Fibroblast of the aortic adventitia (primary cell): ENCODE data around the gene EVX2. TPM values are rescaled to one million over a fixed set of nuclear protein-coding genes. Genes with fewer than 3 reads are reported as not detected.

Experiments
- DNase-seq: peaks from one replicate; pipeline ENCODE4 v3.0.0-alpha.2; 2010; ENCODE audit warnings: low read depth
- H3K4me3 ChIP-seq: 2 replicates; pipeline ENCODE4 v1.5.1; 2011; ENCODE audit warnings: low read depth, mild to moderate bottlenecking, control low read depth, low read length, moderate library complexity
- total RNA-seq: library from RNA; depleted of rRNA; stranded (reverse); fragments of >200 nt; gene quantifications from 2 replicates; pipeline ENCODE4 v1.2.3, GENCODE V29; 2012; ENCODE audit warnings: low replicate concordance
- TF ChIP-seq, protein P1 (sequence below): IDR thresholded peaks from 2 replicates; pipeline ENCODE4 v1.5.1; 2011; ENCODE audit warnings: mild to moderate bottlenecking, low read length, control low read depth, inconsistent platforms; ENCODE audit not compliant: insufficient read depth

Gene EVX2
- total RNA-seq, 1 donor = not detected

DNA sequence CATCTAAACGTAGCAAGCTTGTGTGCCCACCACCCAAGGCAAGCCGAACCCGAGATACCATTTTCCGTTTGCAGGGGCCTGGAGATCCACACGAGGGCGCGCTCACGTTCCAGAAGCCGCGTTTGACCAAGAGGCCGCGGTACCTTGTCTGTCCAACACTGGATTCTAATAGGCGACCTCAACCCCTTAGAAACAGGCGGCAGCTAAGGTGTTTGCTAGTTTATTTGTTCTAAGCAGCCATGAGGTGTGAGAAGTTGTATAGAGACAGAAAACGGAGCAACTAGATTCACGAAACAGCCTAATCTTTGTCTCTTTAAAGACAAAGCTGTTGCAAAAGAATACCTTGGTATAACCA lies 27.5 kb upstream of the EVX2 start:
- TF ChIP-seq, protein P1, sequence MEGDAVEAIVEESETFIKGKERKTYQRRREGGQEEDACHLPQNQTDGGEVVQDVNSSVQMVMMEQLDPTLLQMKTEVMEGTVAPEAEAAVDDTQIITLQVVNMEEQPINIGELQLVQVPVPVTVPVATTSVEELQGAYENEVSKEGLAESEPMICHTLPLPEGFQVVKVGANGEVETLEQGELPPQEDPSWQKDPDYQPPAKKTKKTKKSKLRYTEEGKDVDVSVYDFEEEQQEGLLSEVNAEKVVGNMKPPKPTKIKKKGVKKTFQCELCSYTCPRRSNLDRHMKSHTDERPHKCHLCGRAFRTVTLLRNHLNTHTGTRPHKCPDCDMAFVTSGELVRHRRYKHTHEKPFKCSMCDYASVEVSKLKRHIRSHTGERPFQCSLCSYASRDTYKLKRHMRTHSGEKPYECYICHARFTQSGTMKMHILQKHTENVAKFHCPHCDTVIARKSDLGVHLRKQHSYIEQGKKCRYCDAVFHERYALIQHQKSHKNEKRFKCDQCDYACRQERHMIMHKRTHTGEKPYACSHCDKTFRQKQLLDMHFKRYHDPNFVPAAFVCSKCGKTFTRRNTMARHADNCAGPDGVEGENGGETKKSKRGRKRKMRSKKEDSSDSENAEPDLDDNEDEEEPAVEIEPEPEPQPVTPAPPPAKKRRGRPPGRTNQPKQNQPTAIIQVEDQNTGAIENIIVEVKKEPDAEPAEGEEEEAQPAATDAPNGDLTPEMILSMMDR = peak; percentile 60
- no peak overlapping the region for H3K4me3 ChIP-seq
- peak; percentile 27 for DNase-seq

DNA sequence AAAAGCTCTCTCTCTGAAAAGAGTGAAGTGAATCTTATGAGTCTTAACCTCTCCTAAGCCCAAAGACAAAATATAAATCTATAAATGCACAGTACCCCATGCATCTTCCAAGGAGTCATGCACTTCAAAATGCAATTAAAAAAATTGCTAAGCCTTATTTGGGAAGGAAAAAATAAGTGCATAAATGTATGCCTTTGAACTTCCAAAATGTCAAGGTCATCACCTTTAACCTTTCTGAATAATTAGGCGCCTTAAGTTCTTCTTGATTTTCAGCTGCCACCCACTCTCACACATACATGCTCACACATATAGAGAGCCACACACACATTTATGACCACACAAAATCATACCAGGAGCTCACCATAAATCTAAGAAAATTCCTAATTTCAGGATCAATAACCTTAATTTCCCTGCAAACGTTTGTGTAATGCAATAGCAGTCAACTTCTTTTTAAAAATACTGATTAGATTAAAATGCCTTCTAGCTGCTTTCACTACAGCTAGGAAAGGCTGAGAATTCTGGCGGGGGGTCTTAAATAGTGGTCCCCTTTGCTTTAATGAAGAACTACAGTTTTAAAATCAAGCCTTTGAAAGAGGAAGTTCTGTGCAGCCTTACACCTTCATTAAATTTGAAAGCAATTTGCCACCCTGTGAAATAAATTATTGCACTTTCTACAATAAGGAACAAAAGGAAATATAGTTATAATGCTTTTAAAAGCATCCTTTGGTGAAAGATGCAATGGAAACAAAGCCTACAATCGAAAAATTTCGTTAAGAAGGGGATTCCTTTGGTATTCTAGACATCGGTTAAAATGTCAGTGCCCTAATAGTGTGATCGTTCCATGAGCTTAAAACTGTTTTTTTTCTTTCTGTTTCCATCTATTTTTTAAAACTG lies 26.9 kb upstream of the EVX2 start:
- no peak for DNase-seq
- no peak overlapping the region for H3K4me3 ChIP-seq
- TF ChIP-seq, protein P1 = no peak

GRCh38 chr2:176109946-176110345 lies 26.2 kb upstream of the EVX2 start:
- H3K4me3 ChIP-seq = no peak overlapping the region
- TF ChIP-seq, protein P1 = no peak
- DNase-seq = no peak

GRCh38 chr2:176109192-176109901 lies 25.6 kb upstream of the EVX2 start:
- H3K4me3 ChIP-seq = no peak overlapping the region
- DNase-seq = no peak
- TF ChIP-seq, protein P1 = no peak

DNA sequence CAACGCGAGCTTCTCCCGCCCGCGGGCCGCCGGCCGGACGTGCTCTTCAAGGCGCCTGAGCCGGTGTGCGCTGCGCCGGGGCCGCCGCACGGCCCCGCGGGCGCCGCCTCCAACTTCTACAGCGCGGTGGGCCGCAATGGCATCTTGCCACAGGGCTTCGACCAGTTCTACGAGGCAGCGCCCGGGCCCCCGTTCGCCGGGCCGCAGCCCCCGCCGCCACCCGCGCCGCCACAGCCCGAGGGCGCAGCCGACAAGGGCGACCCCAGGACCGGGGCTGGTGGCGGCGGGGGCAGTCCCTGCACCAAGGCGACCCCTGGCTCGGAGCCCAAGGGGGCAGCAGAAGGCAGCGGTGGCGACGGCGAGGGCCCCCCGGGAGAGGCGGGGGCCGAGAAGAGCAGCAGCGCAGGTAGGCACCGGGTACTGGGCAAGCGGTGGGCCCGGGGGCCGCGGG lies 24.0 kb upstream of the EVX2 start:
- no peak for DNase-seq
- TF ChIP-seq, protein P1 = no peak
- H3K4me3 ChIP-seq = no peak overlapping the region

DNA sequence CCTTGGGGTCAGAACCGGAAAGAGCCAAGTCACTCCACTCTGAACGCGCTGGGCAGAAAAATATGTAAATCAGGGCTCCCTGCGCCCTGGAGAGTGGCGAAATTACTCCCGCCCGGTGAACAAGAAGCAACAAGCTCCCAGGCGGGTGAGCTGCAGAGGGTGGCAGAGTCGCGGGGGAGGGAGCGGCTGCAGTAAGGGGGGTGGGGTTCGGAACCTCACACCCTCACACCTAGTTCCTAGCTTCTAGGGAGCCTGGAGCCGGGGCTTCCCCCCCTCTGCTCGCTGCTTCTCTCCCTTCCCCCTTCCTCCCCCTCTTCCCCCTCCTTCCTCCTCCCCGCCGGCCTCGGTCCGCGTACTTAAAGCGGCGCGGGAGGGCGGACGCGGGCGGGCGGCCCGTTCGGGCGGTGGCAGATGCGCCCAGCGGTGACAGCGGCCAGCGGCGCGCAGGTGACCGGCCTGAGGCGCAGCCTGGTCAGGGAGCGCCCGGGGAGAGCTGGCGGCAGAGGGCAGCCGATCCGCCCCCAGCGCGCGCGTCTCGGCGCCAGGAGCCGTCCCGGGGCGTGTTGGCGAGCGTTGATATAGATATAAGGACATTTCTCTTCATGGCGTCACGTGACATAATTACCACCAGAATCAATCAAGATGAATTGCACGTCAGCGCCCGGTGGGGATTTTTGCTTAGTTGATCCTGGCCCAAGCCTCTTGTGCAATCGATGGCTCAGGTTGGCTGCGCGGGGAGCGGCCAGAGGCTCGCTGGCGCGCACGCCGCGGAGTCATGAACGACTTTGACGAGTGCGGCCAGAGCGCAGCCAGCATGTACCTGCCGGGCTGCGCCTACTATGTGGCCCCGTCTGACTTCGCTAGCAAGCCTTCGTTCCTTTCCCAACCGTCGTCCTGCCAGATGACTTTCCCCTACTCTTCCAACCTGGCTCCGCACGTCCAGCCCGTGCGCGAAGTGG lies 23.1 kb upstream of the EVX2 start, which contains the start of gene HOXD11:
HOXD11 (plus strand) TSS at position 700 of the 959 bp plus-strand sequence; CDS start at position 776, 76 bp downstream.
- DNase-seq = peak; percentile 28
- H3K4me3 ChIP-seq = no peak within 1 kb of the TSS
- TF ChIP-seq, protein P1 = no peak
